GM12865 (cell line): ENCODE results near the gene CYBB.

Source experiments
- DNase-seq: peaks from one replicate; pipeline ENCODE4 v3.0.0; 2010; ENCODE audit warnings: low read depth
- H3K4me3 ChIP-seq: 2 replicates; pipeline ENCODE4 v1.5.1; 2011; ENCODE audit warnings: mild to moderate bottlenecking, low read depth, low read length, control low read depth
- CTCF ChIP-seq: IDR thresholded peaks from 2 replicates; pipeline ENCODE4 v1.5.1; 2011; ENCODE audit warnings: low read length, control low read depth, low read depth, inconsistent platforms; ENCODE audit not compliant: insufficient read depth; ENCODE audit errors: missing control alignments

CYBB gene

GRCh38 chrX:37862851-37863250 lies 83.0 kb downstream of the CYBB start:
- DNase-seq: no peak
- no peak for TF ChIP-seq CTCF
- H3K4me3 ChIP-seq: no peak overlapping the region
